Skeletal muscle satellite cell (primary cell): Measurements from ENCODE around the gene GRM5.

Source experiments
- small RNA-seq: library from RNA; depleted of rRNA; stranded (forward); fragments of <200 nt; gene quantifications from one replicate; pipeline ENCODE3, GENCODE V24; 2012

The GRM5 gene

Small RNA genes within 50 kb of the gene (small RNA-seq; reads per million reads assigned to genes)
- gene RNU6-16P = 1.6 reads per million, percentile 57 among the genes with 10 or more reads in this experiment
